NCI-H446 treated with DMSO at 0.1 percent for 48 hours (cell line): ENCODE data around the gene MARCHF2.

Experiments
- DNase-seq: peaks from one replicate; lab custom pipeline; 2025; lab: John Stamatoyannopoulos, UW

MARCHF2 gene

DNA sequence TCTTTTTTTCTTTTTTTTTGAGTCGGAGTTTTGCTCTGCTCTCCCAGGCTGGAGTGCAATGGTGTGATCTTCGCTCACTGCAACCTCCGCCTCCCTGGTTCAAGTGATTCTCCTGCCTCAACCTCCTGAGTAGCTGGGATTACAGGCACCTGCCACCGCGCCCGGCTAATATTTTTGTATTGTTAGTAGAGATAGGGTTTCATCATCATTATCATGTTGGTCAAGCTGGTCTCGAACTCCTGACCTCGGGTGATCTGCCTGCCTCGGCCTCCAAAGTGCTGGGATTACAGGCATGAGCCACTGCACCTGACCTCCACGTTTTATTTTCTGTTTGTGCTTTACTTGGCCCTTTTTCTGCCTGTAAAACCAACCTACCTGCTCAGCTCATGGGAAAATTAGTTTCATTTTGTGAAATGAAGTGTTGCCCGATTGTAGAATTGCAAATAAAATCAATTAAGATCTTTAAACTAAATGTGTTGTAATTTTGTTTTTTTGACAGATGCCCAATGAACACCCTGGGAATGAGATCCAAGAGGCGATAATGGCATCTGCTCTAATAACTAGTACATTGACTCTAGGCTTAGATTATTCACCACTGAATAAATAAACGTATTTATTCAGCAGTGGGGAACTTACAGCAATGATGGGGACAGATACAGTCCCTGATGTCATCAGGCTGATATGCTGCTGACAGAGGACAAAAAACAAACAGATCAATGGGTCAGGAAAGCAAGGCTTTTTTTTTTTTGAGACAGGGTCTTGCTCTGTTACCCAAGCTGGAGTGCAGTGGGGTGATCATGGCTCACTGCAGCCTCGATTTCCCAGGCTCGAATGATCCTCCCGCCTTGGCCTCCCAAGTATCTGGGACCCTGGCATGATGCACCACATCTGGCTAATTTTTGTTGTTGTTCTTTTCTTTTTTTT, 25.2 kb upstream of the MARCHF2 start:
- DNase-seq: no peak

DNA sequence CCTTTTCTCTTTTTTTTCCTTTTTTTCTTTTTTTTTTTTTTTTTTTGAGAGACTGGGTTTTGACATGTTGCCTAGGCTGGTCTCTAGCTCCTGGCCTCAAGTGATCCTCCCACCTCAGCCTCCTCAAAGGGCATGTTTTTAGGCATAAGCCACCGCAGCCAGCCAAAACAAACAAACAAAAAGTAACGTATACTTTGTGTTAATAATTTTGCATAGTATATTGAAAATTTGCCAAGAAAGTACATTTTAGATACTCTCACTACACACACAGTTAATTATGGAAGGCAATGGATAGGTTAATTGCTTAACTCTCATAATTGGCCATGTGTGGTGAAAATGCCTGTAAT, 24.5 kb upstream of the MARCHF2 start:
- DNase-seq: no peak

DNA sequence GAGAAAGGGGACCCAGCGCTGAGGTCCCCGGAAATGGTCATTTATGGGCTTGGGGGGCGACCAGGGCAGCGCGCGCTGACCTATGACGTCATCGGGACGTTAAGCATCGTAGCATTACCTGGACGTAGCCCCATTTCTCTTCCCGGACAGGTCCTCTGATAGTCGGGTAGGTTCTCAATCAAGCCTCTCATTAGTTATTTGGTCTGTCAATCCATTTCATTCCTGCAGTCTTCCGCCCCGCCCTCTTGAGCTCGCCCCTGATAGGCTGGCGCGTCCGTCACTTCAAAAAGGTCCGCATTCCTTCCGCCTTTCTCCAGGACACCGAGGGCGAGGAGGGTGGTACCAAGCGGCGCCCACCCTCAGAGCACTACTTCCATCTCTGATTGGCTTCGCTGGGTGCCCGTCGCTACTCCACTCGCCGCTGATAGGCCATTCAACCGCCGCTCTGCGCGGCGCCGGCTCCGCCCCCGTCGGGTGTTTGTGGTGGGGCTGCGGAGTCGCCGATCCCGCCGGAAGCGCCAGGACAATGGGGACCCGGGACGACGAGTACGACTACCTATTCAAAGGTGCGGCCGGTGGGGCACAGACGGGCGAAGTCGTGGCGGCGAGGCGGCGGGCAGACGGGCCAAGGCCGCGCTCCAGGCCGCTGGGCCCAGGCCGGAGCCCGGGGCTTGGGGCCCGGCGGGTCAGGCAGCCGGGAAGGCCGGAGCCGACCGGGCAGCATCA, 23.1 kb upstream of the MARCHF2 start, which contains the start of gene RAB11B:
RAB11B (plus strand) TSS at position 470 of the 726 bp plus-strand sequence; CDS start at position 527, 57 bp downstream.
- DNase-seq: peak; percentile 100

DNA sequence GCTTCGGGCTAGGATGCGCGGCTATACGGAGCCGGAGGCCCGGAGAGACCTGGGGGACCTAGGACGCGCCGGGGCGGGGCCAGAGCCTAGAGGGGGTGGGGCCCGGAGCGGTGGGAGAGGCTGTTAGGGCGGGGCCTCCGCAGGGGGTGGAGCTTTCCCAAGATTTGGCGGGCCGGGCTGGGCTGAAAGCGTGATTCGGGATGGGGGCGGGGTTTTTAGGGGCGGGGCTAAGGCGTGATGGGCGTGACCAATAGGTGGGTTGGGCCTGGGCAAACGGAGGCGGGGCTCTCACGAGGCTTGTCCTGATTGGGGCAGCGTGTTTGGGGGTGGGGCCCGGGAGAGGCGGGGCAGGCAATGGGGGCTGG, 22.5 kb upstream of the MARCHF2 start:
- peak; percentile 79 for DNase-seq

DNA sequence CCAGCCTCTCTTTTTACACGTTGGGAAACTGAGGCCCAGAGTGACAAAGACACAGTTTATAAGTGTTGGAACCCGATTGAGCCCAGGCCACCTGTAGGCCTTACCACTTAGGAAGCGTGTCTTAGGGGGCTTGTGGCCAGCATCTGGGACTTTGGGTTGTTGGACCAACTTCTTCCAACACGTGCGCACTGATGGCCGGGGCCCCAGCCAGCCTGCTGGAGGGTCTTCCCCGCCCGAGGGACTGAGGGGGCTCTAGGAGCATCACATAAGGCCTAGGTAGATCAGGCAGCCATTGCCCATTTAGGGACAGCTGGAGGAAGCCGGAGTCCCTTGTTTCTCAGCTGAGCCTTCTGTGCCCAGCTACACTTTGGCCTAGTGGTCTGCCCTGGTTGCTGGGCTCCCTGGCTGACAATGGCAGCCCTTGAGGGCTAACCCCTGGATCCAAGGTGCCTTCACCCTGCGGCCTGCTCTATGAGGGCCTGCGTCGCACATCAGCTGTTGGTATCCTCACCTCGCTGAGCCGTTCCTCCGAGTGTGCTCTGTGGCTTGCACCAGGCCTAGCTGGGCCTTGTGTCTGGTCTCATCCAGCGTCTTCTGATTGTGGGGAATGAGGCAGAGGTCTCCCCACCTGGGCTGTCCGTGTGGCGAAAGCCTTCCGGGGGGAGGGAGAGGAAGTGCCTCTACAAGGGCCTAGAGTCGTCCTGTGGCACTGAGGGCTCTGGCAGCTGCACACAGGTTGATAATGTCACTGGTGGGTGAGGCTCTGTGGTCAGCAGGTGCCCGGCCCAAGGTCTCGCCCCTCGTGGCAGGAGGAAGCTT, 21.7 kb upstream of the MARCHF2 start:
- DNase-seq: no peak

DNA sequence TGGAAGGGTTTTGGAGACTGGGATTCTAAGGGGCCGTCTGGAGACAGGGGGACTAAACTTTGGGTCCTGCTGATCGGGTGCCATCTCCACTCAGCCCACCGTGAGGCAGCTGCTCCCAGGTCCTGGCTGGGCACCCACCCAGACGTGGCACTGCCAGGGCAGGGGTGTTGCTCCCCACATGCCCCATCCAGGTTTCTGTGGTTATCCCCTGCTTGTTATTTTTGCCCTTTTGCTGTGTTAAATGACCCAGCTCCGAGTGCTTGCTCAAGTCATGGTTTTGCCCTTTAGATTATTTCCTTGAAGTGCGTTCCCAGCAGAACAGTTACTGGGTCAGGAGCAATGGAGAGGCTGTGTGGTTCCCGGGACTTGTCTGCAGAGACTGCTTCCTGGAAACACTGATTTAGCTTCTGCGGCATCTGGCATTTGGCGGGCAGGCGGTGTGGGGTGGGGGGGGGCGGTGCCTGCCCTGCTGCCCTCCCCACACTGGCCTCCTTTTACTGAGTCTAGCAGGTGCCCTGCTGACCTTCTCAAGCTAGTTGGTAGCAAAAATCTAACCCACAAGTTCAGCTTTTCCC, 21.0 kb upstream of the MARCHF2 start:
- DNase-seq: no peak

DNA sequence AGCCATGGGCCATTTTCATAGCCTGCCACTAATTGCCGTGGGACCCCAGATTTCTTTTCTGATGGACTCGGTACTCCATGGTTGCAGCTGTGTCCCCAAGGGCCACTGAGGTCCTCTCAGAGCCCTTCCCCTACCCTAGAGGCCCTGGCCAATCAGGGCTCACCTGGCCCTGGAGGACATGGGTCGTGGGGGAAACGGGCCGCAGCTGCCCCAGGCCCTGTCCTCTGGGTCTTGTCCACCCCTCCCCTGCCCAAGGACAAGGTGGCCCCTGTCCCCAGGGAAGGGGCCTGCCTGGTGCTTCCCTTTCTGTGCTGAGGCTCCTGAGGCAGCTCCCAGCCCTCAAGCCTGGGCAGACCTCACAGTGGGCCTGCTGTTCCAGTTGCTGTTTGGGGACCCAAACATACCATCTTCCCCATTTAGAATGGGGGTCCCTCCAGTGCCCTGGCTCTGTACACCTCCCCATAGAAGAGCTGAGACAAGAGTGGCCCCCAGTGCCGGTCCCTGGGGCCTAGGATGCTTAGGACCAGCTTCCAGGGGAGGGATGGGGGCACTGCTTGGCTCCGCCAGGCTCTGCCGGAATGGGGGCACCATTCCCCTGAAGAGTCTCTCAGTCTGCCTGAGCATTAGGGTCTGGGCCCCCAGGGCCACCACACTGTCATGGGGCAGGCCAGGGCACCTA, 19.8 kb upstream of the MARCHF2 start:
- DNase-seq: no peak

DNA sequence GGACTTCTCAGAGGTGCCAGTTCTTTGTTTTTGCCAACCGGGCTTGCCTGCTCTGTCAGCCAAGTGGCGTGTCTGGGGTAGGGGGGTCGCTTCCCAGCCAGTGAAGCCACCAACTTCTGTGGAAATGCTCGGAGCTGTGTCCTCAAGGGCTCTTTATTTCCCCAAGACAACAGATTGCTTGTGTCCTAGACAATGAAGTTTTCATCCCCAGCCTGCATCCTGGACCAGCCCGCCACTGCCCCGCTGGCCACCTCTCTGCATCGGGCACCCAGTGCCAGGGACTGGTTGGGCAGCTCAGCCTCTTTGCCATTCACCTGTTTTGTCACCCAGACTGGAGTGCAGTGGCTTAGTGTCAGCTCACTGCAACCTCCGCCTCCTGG, 19.2 kb upstream of the MARCHF2 start:
- DNase-seq: no peak

DNA sequence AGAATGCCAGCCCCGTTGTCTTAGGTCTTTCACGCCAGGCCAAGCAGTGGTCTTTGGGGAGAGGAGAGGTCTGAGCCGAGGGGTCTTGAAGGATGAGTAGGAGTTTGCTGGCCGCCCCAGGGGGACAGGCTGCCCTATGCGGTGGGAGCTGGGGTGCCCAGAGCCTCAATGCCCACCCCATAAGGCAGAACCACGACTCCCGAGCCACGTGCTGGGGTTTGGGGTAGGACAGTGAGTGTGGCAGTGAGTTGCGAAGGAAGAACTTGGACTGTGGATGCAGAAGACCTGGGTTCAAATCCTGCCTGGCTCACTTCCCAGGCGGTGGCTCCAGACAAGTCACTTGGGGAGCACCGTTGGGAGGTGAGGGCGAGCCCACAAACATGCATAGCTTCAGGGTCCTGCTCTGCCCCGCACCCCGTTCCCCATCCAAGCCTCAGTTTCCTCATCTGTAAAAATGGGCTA, 17.5 kb upstream of the MARCHF2 start:
- no peak for DNase-seq

DNA sequence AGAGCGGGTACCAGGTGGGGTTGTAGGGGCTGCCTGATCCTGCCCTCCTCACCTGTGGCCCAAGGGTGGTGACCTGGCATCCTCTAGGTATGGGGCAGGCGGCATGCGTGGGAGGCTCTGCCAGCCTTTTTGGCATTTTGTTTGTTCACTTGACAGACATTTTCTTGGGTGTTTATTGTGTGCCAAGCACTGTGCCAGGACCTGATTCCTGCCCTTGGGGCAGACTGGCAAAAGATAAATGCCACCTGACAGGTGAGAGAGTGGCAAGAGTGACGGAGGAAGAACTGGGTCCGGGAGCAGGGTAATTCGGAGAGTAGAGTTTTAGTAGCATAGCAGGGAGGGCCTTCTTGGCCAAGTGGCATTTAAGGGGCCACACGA, 16.9 kb upstream of the MARCHF2 start:
- no peak for DNase-seq

DNA sequence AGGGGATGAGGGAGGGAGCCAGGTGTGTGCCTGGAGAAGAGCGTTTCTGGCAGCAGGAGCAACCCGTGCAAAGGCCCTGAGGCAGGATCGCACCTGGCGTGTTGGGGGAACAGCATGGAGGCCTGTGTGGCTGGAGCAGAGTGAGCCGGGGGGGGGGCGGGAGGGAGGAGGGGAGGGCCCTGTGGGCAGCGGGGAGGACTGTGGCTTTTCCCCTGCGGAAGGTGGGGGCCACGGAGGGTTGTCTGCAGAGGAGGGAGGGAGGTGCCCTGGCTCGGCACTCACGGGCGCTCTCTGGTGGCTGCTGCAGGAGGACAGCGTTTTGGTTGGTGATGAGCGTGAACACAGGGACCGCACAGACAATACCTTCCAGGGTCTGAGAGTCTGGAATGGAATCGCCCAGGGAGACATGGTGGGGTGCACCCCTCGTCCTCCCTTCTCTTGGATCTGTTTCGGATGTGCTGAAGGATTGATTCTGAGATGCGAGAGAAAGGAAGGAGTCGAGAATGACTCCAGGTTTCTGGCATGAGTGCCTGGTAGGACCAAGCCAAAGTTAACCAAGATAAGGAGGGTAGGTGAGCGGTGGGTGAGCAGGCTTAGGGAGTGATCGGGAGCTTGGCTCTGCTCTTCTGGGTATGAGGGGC, 16.4 kb upstream of the MARCHF2 start:
- DNase-seq: no peak

DNA sequence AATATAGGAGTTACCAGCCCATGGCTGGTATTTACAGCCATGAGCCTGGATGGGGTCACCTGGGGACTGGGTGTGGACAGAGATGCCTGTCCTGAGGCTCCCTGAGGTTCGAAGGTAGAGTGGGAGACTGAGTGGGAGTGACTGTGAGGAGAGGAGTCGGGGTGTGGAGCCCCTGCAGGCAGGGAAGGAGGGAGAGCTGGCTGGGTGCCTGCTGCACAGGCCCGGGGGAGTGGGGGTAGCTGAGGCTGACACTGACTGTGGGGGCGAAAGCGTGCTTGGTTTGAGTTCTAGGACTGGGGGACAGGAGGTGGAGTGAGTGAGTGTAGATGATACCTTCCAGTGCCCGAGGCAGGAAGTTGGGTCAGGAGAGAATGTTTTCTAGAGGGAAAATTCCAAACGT, 15.8 kb upstream of the MARCHF2 start:
- no peak for DNase-seq

DNA sequence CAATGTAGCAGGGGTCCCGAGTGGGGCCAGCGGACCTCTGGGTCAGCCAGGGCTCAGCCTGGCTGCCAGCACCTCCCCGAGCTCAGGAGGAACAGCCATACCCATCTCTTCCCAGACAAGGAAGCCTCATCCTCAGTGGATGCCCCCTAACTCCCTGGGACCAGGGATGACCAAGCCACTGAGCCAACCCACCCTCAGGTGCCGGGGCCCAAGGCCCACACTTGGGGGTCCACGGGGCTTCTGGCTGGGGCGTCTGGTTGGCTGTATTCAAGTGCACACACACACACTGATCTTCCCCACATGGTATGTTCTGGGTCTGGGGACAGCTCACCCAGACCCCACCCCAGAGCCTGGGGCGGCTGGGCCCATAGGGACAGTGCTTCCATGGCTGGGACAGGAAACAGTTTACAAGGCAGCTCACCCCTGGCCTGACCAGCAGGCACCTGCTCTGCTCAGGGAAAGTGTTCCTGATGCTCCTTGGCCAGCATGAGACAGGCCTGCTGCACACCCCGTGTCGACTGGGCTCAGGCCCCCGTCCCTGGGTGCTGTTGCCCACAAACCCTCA, 15.3 kb upstream of the MARCHF2 start:
- DNase-seq: no peak

DNA sequence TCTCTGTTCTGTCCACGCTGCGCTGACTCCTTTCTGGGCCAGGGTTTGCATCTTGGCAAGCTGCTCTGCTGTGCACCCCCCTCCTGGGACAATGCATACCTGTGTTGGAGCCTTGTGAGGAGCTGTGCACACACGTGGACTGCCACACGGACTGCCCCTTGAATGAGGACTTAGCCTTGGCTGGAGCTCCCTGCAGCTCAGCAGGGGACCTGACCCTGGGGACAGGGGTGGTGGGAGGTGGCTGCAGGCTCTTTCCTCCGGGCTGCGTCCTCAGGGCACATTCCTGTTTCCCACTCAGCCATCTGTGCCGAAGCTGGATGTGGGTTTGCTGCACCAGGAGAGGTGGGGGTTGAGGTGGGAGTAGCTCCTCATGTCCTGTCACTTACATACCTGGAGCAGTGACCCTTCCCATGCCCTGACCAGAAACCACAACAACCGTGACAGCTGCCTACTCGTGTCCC, 14.8 kb upstream of the MARCHF2 start:
- DNase-seq: no peak

DNA sequence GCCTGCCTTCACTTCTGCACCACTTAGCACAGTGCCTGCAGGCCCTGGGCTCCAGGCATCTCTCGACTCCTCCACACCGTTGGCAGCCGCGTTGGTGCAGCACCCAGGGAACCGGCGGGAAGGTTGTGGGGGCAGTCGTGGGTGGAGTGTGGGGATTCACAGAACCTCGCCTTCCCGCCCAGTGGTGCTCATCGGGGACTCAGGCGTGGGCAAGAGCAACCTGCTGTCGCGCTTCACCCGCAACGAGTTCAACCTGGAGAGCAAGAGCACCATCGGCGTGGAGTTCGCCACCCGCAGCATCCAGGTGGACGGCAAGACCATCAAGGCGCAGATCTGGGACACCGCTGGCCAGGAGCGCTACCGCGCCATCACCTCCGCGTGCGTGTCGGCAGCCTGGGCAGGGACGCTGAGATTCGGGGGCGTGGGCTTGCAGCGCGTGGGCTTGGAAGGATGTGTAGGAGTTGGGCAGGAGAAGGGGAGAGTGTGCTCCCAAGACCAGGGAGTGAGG, 13.4 kb upstream of the MARCHF2 start:
- no peak for DNase-seq

DNA sequence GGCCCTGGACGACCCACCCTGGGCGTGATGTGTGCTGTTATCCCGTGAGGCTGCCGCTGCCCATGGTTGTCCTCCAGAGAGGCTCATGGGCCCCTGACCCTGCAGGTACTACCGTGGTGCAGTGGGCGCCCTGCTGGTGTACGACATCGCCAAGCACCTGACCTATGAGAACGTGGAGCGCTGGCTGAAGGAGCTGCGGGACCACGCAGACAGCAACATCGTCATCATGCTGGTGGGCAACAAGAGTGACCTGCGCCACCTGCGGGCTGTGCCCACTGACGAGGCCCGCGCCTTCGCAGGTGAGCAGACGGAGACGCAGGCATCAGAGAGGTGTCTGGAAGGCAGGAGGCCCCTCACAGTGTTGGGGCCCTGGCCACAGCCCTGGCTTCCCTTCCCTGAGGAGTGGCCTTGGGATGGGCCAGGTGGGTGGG, 11.1 kb upstream of the MARCHF2 start:
- no peak for DNase-seq

DNA sequence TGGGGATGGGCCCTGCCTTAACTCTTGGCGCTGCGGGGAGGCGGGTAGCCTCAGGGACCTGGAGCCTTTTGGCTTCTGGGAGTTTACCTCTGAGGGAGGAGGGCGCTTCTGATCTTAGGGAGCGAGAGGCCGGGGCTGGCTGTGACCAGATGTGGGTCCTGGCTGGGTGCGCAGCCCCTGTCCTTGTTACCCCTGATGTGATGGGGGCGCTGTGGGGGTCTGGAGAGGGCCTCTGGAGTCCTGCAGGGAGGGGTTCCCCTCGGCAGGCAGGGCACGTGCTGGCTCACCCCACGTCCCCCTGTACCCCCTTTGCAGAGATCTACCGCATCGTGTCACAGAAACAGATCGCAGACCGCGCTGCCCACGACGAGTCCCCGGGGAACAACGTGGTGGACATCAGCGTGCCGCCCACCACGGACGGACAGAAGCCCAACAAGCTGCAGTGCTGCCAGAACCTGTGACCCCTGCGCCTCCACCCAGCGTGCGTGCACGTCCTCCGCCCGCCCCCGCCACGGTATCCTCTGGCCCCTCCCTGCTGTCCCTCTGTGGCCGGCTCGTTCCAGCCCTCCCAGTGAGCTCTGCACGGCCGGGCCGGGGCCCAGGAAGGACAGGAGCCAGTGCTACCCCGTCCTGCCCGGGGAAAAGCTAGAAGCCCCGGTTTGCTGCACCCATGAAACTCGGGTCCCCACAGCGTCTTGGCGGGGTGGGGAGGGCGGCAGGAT, 9.8 kb upstream of the MARCHF2 start:
- DNase-seq: no peak

DNA sequence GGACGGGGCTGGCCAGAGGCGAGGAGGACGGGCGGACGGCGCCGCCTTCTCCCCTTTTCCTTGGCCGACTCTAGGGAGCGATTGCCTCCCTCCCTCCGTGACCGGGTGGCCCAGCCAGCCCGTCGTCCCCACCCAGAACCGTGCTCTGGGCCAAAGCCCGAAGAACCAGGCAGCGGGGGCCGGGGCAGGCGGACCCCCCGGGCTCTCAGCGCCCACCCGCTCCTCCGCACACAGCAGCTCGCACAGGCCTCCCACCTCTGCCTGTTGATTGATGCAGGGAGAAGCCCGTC, 9.3 kb upstream of the MARCHF2 start:
- DNase-seq: no peak

DNA sequence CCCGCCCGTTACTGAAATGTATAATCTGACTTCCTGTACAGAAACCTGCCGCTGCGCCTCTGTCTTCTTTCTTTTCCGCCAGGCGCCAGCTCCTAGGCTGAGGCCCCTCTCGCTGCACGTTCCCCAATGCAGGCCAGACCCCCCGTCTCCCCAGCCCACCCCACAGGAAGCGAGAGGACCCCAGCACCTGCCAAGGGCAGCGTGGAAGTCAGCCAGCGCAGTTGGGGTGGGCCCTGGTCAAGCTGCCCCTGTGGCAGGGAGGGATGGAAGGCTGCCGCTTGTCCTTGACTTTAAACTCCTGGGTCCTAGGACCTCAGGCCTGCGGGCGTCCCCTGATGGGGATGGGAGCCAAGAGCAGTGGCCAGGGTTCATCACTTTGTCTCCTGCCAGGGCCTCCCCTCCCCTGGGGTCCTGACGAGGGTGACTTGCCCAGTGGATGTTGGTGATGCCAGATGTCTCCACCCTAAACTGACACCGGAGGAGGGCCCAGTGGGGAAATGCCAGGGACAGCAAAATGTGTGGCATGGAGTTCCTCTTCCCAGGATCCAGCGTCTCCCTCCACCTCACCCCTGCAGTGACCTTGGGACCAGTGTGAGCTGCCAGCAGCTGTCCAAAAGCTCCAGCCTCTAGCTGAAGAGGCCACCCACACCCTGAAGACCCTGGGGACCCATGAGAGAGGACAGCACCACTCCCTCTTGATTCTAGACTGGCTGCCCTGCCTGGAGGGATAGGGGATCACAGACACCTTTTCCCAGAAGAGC, 8.5 kb upstream of the MARCHF2 start:
- no peak for DNase-seq
